Testis (tissue), 3 donors: Measurements from ENCODE around the gene MAML3. TPM values are rescaled to one million over a fixed set of nuclear protein-coding genes. Genes with fewer than 3 reads are reported as not detected.
A peak's percentile ranks its signal among the peaks of the same experiment; 100 is the strongest.

Source experiments
- DNase-seq: peaks from one replicate; pipeline ENCODE4 v3.0.0-alpha.2; 2019
- H3K27ac ChIP-seq, 2 donors: fragments of 200-600 bp; sonication (generic); one replicate each; pipeline ENCODE4 v1.5.1; 2019
- H3K27me3 ChIP-seq: fragments of 200-600 bp; sonication (generic); one replicate; pipeline ENCODE4 v1.5.1; 2019
- H3K36me3 ChIP-seq: fragments of 200-600 bp; sonication (generic); one replicate; pipeline ENCODE4 v1.5.1; 2017; ENCODE audit warnings: low read depth; ENCODE audit errors: missing control alignments
- H3K4me1 ChIP-seq: fragments of 200-600 bp; sonication (generic); one replicate; pipeline ENCODE4 v1.5.1; 2019
- H3K4me3 ChIP-seq, 2 donors: fragments of 200-600 bp; sonication (generic); one replicate each; pipeline ENCODE4 v1.5.1; 2017 to 2019
- H3K9me3 ChIP-seq: fragments of 200-600 bp; sonication (generic); one replicate; pipeline ENCODE4 v1.5.1; 2017
- CTCF ChIP-seq, 3 experiments: fragments of 450-650 bp in 2 of 3; fragments of 200-600 bp in 1 of 3; sonication (generic) in 1 of 3; IDR thresholded peaks; one replicate each; pipeline ENCODE4 v1.5.1; 2016 to 2019; ENCODE audit warnings: antibody characterized with exemption in 3 of 3, mild to moderate bottlenecking in 2 of 3, moderate library complexity in 1 of 3
- POLR2A ChIP-seq: fragments of 450-650 bp; IDR thresholded peaks from one replicate; pipeline ENCODE4 v1.6.1; 2017; ENCODE audit warnings: antibody characterized with exemption, mild to moderate bottlenecking, moderate library complexity
- WGBS, 2 donors: methylation state at CpG; one replicate each; pipeline ENCODE4 v1.1.5; 2018; 5-methylcytosine and 5-hydroxymethylcytosine counted together
- intact Hi-C: fragments of 100-400 bp; cut with DNase I; formaldehyde crosslinking; loops from one replicate; pipeline ENCODE4 v1.15.1; 2023; ENCODE audit warnings: low total_unique reads
- polyA plus RNA-seq: library from polyadenylated mRNA; stranded (reverse); fragments of 350-450 nt; fragmentation: Illumina TruSeq; extraction: RNeasy Lipid Tissue Mini Kit (QIAGEN cat#74804); gene quantifications from one replicate; pipeline ENCODE4 v1.2.3, GENCODE V29; 2014; ENCODE audit warnings: low read depth, low replicate concordance; ENCODE audit not compliant: insufficient read depth
- total RNA-seq, 2 donors: library from RNA; depleted of rRNA; stranded (reverse); fragments of >200 nt; gene quantifications; one replicate each; pipeline ENCODE4 v1.2.3, GENCODE V29; 2016

The MAML3 gene
- total and polyA plus RNA-seq, 3 donors from 2014 or later = 7.6 to 21.2 (median 18.8) TPM

- H3K27ac ChIP-seq = peak overlapping the region; percentile 83 to 93
- H3K4me1 ChIP-seq = peaks cover 42% of the 10 kb centered on the region
- H3K9me3 ChIP-seq = no peaks in the 10 kb centered on the region
- H3K27me3 ChIP-seq = no peaks in the 10 kb centered on the region
- 4 to 7% methylated on average over 13 to 14 of the region's 14 CpGs for WGBS, 2 donors
- H3K4me3 ChIP-seq = peak overlapping the region; percentile 48 to 69
- no peaks in the 10 kb centered on the region for H3K36me3 ChIP-seq
- intact Hi-C loops = loop anchor here (5.0 to 10.0 kb wide), 3 partner anchors 70 to 590 kb away; partner anchors contain the start of gene MGST2
- no peak for DNase-seq
- no peak for TF ChIP-seq CTCF (IDR thresholded peaks at IDR 0.05)
Observed at GRCh38 chr4:139734201-139734874, 419.6 kb downstream of the MAML3 start.

- Histone ChIP-seq H3K27ac (peak overlapping the region; percentile 83 to 93), H3K9me3 (no peaks in the 10 kb centered on the region), H3K4me3 (no peak overlapping the region), H3K36me3 (no peaks in the 10 kb centered on the region), H3K4me1 (peaks cover 35% of the 10 kb centered on the region), H3K27me3 (no peaks in the 10 kb centered on the region)
- intact Hi-C loops = loop anchor here (5.0 to 10.0 kb wide), 3 partner anchors 68 to 592 kb away; partner anchors contain the start of gene MGST2
- whole genome bisulfite sequencing, 2 donors = 26 to 46% methylated on average over 4 of the region's 4 CpGs
- TF ChIP-seq POLR2A = no peak
- TF ChIP-seq CTCF (IDR thresholded peaks at IDR 0.05) = no peak
- DNase-seq = peak; percentile 73
Observed at GRCh38 chr4:139732991-139733570, 420.9 kb downstream of the MAML3 start.

GRCh38 chr4:139728840-139729239, 425.1 kb downstream of the MAML3 start:
- no peaks in the 10 kb centered on the region for H3K27me3 ChIP-seq
- no peak for TF ChIP-seq CTCF (IDR thresholded peaks at IDR 0.05)
- TF ChIP-seq POLR2A = no peak
- no peak for DNase-seq
- intact Hi-C loops = no loop called here
- whole genome bisulfite sequencing, 2 donors = 47 to 70% methylated on average over 3 of the region's 3 CpGs
- no peaks in the 10 kb centered on the region for H3K36me3 ChIP-seq
- H3K4me3 ChIP-seq = no peak overlapping the region
- no peaks in the 10 kb centered on the region for H3K9me3 ChIP-seq
- H3K4me1 ChIP-seq = peaks cover 14% of the 10 kb centered on the region
- H3K27ac ChIP-seq = no peak overlapping the region

GRCh38 chr4:139728146-139728545, 425.8 kb downstream of the MAML3 start:
- H3K4me3 ChIP-seq = no peak overlapping the region
- no peaks in the 10 kb centered on the region for H3K9me3 ChIP-seq
- no peak for DNase-seq
- peaks cover 7% of the 10 kb centered on the region for H3K4me1 ChIP-seq
- intact Hi-C loops = no loop called here
- no peaks in the 10 kb centered on the region for H3K27me3 ChIP-seq
- 90 to 95% methylated on average over 4 of the region's 4 CpGs for WGBS, 2 donors
- TF ChIP-seq POLR2A = no peak
- TF ChIP-seq CTCF (IDR thresholded peaks at IDR 0.05) = no peak
- no peak overlapping the region for H3K27ac ChIP-seq
- H3K36me3 ChIP-seq = no peaks in the 10 kb centered on the region
